Testis (tissue), 3 donors: ENCODE results near the gene THADA. TPM values are rescaled to one million over a fixed set of nuclear protein-coding genes. Genes with fewer than 3 reads are reported as not detected.

ENCODE experiments used
- DNase-seq: peaks from one replicate; pipeline ENCODE4 v3.0.0-alpha.2; 2019
- H3K27ac ChIP-seq, 2 donors: fragments of 200-600 bp; sonication (generic); one replicate each; pipeline ENCODE4 v1.5.1; 2019
- H3K27me3 ChIP-seq: fragments of 200-600 bp; sonication (generic); one replicate; pipeline ENCODE4 v1.5.1; 2019
- H3K36me3 ChIP-seq: fragments of 200-600 bp; sonication (generic); one replicate; pipeline ENCODE4 v1.5.1; 2017; ENCODE audit warnings: low read depth; ENCODE audit errors: missing control alignments
- H3K4me1 ChIP-seq: fragments of 200-600 bp; sonication (generic); one replicate; pipeline ENCODE4 v1.5.1; 2019
- H3K4me3 ChIP-seq, 2 donors: fragments of 200-600 bp; sonication (generic); one replicate each; pipeline ENCODE4 v1.5.1; 2017 to 2019
- H3K9me3 ChIP-seq: fragments of 200-600 bp; sonication (generic); one replicate; pipeline ENCODE4 v1.5.1; 2017
- POLR2A ChIP-seq: fragments of 450-650 bp; IDR thresholded peaks from one replicate; pipeline ENCODE4 v1.6.1; 2017; ENCODE audit warnings: antibody characterized with exemption, mild to moderate bottlenecking, moderate library complexity
- WGBS, 2 donors: methylation state at CpG; one replicate each; pipeline ENCODE4 v1.1.5; 2018; 5-methylcytosine and 5-hydroxymethylcytosine counted together
- intact Hi-C: fragments of 100-400 bp; cut with DNase I; formaldehyde crosslinking; loops from one replicate; pipeline ENCODE4 v1.15.1; 2023; ENCODE audit warnings: low total_unique reads
- polyA plus RNA-seq: library from polyadenylated mRNA; stranded (reverse); fragments of 350-450 nt; fragmentation: Illumina TruSeq; extraction: RNeasy Lipid Tissue Mini Kit (QIAGEN cat#74804); gene quantifications from one replicate; pipeline ENCODE4 v1.2.3, GENCODE V29; 2014; ENCODE audit warnings: low read depth, low replicate concordance; ENCODE audit not compliant: insufficient read depth
- total RNA-seq, 2 donors: library from RNA; depleted of rRNA; stranded (reverse); fragments of >200 nt; gene quantifications; one replicate each; pipeline ENCODE4 v1.2.3, GENCODE V29; 2016
- TF ChIP-seq, protein P1 (sequence below), 3 experiments: fragments of 450-650 bp in 2 of 3; fragments of 200-600 bp in 1 of 3; sonication (generic) in 1 of 3; IDR thresholded peaks; one replicate each; pipeline ENCODE4 v1.5.1; 2016 to 2019; ENCODE audit warnings: antibody characterized with exemption in 3 of 3, mild to moderate bottlenecking in 2 of 3, moderate library complexity in 1 of 3

Gene THADA
- total and polyA plus RNA-seq, 3 donors from 2014 or later, result 29.5 to 43.9 (median 39.5) TPM

DNA sequence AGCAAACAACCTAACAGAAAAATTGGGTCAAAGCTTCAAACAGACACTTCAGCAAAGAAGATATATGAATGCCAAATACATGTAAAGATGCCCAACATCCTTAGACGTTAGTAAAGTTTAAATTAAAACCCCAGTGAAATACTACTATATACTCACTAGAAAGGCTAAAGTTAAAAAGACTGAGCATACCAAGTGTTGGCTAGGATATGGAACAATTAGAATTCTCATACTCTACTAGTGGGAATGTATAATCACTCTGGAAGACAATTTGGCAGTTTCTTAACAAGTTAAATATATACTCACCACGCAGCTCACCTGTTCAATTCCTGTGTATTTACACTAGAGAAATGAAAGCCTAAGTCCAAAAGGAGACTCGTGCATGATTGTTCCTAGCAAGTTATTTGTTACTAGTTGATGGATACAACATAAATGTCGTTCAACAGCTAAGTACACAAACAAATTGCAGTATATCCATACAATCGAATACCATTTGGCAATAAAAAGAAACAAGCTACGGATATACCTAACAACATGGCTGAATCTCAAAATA, 185.7 kb downstream of the THADA start:
- no peaks in the 10 kb centered on the region for H3K27me3 ChIP-seq
- H3K4me3 ChIP-seq, result no peak overlapping the region
- WGBS, 2 donors, result 90 to 94% methylated on average over 6 of the region's 6 CpGs
- H3K36me3 ChIP-seq, result no peaks in the 10 kb centered on the region
- TF ChIP-seq POLR2A, result no peak
- TF ChIP-seq, protein P1, sequence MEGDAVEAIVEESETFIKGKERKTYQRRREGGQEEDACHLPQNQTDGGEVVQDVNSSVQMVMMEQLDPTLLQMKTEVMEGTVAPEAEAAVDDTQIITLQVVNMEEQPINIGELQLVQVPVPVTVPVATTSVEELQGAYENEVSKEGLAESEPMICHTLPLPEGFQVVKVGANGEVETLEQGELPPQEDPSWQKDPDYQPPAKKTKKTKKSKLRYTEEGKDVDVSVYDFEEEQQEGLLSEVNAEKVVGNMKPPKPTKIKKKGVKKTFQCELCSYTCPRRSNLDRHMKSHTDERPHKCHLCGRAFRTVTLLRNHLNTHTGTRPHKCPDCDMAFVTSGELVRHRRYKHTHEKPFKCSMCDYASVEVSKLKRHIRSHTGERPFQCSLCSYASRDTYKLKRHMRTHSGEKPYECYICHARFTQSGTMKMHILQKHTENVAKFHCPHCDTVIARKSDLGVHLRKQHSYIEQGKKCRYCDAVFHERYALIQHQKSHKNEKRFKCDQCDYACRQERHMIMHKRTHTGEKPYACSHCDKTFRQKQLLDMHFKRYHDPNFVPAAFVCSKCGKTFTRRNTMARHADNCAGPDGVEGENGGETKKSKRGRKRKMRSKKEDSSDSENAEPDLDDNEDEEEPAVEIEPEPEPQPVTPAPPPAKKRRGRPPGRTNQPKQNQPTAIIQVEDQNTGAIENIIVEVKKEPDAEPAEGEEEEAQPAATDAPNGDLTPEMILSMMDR (IDR thresholded peaks at IDR 0.05), result no peak
- no peak overlapping the region for H3K27ac ChIP-seq
- no peak for DNase-seq
- intact Hi-C loops, result no loop called here
- peaks cover 8% of the 10 kb centered on the region for H3K4me1 ChIP-seq
- H3K9me3 ChIP-seq, result no peaks in the 10 kb centered on the region

DNA sequence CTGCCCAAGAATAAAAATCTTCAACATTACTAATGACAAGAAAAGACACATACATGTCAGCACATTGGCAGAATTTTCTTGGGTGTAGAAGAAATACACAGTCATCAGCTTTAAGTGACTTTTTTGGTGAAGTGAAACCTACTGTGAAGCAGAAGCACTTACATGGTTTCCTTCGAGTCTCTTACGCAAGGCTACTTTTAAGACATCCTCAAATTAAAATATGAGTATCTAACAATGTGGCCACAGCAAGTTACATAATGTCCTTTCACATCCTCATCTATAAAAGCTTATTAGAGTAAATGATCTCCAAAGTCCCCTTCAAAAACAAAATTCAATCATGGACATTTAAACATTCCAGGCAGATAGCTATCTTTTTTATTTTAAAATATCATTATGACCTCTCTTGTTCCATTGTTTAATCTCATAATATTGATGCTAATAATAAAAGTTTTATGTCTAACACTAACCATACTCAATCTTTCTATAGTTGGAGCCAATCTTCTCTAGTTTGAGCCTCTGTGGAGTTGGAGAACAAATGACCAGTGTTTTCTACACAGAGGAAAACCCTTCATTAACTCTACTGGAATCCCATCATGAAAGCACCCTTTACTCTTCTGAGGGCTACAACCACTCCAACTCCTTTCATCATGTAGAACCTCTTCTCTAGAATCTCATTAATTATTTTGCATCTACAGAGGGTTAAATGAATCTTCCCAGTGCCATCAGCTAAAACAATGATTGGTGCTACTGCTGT, 187.3 kb downstream of the THADA start:
- WGBS, 2 donors, result 84 to 90% methylated on average over 2 of the region's 2 CpGs
- Histone ChIP-seq H3K4me1 (no peaks in the 10 kb centered on the region), H3K27ac (no peak overlapping the region), H3K27me3 (no peaks in the 10 kb centered on the region), H3K36me3 (no peaks in the 10 kb centered on the region), H3K4me3 (no peak overlapping the region), H3K9me3 (no peaks in the 10 kb centered on the region)
- TF ChIP-seq POLR2A, result no peak
- TF ChIP-seq, protein P1 (IDR thresholded peaks at IDR 0.05), result no peak
- no peak for DNase-seq
- intact Hi-C loops, result no loop called here

DNA sequence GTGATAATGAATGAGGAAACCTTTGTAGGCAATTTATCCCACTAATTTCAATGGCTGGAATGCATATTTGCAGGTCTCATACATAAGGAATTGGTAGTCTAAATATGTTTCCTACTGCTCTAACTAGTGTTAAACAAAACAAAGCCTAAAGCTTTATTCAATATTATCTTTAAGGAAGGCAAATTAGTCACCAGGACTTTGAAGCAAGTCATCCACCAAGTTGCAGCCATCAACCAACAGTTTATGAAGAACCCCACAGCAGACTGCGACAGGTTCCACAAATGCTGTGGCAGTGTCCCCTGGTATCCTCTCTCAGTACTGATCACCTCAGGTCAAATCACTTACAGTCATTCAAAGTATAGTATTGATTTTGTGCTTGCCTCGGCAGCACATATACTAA, 187.9 kb downstream of the THADA start:
- Histone ChIP-seq H3K4me1 (no peaks in the 10 kb centered on the region), H3K9me3 (no peaks in the 10 kb centered on the region), H3K27me3 (no peaks in the 10 kb centered on the region), H3K27ac (no peak overlapping the region), H3K4me3 (no peak overlapping the region), H3K36me3 (no peaks in the 10 kb centered on the region)
- intact Hi-C loops, result no loop called here
- WGBS, 2 donors, result 84 to 86% methylated on average over 2 of the region's 2 CpGs
- TF ChIP-seq, protein P1 (IDR thresholded peaks at IDR 0.05), result no peak
- TF ChIP-seq POLR2A, result no peak
- DNase-seq, result no peak

DNA sequence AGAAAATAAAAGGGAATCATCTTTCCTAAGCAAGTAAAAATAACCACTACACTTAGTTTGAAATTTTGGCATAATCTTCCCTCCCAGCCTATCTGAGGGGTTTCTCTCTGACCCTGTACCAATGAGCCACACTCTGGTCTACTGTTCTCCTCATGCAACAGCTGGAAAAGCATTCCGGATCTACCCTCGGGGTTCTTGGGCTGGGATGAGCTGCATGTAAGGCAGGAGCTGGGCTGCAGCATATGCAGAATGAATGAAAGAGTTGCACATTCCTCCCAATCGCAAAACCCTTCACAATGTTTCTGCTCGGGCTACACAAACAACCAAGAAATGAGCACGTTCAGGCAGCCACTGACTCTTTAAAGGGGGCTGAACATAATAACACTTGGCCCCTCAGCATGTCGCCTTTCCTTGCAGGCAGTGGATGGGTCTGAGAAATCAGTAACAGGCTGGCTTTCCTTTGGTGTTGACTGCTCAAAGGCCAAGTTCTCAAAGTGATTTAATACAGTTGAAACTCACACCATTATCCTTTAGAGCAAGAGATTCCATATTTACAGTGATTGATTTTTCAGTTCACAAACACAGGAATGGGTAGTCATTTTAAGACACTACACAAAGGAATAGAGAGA, 189.1 kb downstream of the THADA start:
- 69 to 77% methylated on average over 6 of the region's 6 CpGs for WGBS, 2 donors
- Histone ChIP-seq H3K36me3 (no peaks in the 10 kb centered on the region), H3K27ac (no peak overlapping the region), H3K9me3 (no peaks in the 10 kb centered on the region), H3K4me1 (no peaks in the 10 kb centered on the region), H3K27me3 (no peaks in the 10 kb centered on the region), H3K4me3 (no peak overlapping the region)
- DNase-seq, result no peak
- intact Hi-C loops, result no loop called here
- TF ChIP-seq POLR2A, result no peak
- TF ChIP-seq, protein P1 (IDR thresholded peaks at IDR 0.05), result no peak
